Right ventricle myocardium superior (tissue), 1 donor: Measurements from ENCODE around the gene DGCR2. TPM values are rescaled to one million over a fixed set of nuclear protein-coding genes. Genes with fewer than 3 reads are reported as not detected.

Source experiments
- ATAC-seq: fragments of 200-7000 bp; cut with Tn5 transposase; one replicate; pipeline ENCODE4 v1.9.1; 2020; ENCODE audit warnings: mild to moderate bottlenecking; ENCODE audit not compliant: poor library complexity
- DNase-seq: peaks from one replicate; pipeline ENCODE4 v3.0.0-alpha.2; 2020
- intact Hi-C: fragments of 100-400 bp; cut with DNase I; formaldehyde crosslinking; loops from one replicate; pipeline ENCODE4 v1.11.2; 2022
- total RNA-seq: library from RNA; stranded (reverse); fragmentation: NEBNext Ultra II Directional; extraction: Animal tissue kit (Norgen Biotek cat#: 25700); gene quantifications from one replicate; pipeline ENCODE4 v1.2.1, GENCODE V29; 2021
- donor health status: DM: no; HTN: yes; CAD: no; lungs with severe emphysema.

DGCR2 gene
- total RNA-seq, 1 donor from 2014 or later: 29.7 TPM

DNA sequence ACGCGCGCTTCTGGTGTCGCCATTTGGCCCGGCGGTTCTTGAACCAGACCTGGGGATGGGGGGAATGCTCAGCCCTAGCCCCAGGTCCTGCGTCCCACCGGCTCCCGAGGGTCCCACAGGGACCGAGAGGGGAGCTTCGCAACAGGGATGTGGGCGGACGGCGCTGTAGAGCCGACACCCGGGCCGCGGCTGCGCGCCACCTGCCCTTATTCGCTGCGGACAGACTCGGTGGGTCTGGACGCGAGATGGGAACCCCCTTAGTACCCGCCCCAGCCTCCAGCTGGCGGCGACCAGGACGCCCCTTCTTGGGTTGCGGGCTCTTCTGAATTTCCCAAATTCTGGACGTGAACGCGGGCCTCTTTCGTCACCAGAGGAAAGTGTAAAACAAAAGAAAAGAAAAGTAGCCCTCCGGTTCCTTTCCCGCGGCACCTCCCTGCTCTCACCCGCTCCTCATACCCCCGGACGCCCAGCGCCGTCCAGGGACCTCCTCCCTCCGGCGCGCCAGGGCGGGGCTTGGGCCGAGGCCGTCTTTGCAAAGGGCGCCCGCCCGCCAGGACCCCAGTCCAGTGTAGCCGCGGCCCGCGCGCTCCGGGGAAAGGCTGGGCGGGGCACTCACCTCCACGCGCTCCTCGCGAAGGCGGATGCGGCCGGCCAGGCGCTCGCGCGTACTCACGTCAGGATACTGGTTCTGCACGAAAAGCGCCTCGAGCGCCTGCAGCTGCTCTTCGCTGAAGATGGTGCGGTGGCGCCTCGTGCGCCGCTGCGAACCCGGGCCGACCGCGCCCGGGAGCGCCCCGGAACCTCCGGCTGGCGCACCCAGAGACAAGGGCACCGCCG, 27.1 kb upstream of the DGCR2 start:
- DNase-seq (no peak), ATAC-seq (no peak)
- intact Hi-C loops: loop anchor here (10.0 kb wide), 1 partner anchor 486 kb away; no protein-coding TSS in a partner anchor

- ATAC-seq (no peak), DNase-seq (no peak)
These were observed 26.3 kb upstream of the DGCR2 start for GRCh38 chr22:19148417-19149046.

DNA sequence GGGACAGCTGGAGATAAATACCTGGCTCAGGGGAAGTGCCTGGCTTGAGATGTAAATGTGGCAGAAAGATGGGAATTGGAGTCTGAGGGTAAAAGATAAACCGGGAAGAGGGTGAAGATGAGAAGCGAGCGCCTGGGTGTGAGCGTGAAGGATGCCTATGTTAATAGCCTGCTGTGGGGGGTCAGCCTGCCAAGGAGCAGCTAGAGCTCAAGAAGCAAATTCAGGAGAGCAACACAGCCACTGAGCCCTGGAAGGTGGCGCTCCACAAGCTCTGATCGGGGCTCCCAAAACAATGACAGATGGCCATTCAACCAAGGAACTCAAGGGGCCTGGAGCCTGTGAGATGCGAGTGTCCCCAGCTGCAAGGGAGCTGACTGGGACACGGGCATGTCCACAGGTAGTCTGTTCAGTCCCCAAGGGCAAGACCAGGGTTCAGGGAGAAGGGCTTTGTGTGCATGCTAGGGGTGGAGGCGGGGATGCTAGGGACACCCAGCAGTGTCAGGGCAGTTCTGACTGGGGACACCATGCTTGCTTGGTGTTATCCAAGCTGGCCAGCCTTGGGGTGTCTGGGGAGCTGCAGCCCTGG, 25.1 kb upstream of the DGCR2 start:
- intact Hi-C loops: loop anchor here (10.0 kb wide), 1 partner anchor 488 kb away; no protein-coding TSS in a partner anchor
- no peak for DNase-seq

More at GRCh38 chr22:19148417-19149046, 26.3 kb upstream of the DGCR2 start:
- intact Hi-C loops: loop anchor here (10.0 kb wide), 1 partner anchor 486 kb away; no protein-coding TSS in a partner anchor

DNA sequence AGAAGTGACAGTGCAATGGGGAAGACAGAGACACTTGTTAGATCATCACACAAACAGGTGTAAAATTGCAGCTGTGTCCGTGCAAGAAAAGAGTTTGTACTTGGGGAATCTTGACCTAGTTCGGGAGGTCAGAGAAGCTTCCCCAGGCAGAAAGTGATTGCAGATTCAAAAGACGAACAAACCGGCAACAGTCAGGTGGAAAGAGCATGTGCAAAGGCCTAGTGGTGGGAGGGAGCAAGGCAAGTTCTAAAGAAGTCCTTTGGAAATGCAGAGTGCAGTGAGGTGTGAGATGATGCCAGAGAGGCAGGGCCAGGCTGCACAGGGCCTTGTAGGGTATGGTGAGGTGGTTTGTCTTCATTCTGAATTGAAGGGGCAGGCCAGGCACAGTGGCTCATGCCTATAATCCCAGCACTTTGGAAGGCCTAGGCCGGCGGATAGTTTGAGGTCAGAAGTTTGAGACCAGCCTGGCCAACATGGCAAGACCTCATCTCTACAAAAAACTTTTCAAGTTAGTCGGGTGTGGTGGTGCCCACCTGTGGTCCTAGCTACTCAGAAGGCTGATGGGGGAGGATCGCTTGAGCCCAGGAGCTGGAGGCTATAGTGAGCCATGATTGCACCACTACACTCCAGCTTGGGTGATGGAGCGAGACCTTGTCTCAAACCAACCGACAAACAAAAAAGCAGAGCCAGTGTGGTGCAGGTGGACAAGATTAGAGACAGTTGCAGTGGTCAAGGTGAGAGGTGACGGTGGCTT, 24.2 kb upstream of the DGCR2 start:
- DNase-seq (no peak), ATAC-seq (no peak)
- intact Hi-C loops: loop anchor here (10.0 kb wide), 1 partner anchor 488 kb away; no protein-coding TSS in a partner anchor

More for the DNA sequence above, 25.1 kb upstream of the DGCR2 start:
- no peak for ATAC-seq

GRCh38 chr22:19143967-19144400, 21.8 kb upstream of the DGCR2 start:
- ATAC-seq: no peak
- no peak for DNase-seq
- intact Hi-C loops: loop anchor here (10.0 kb wide), 1 partner anchor 491 kb away; no protein-coding TSS in a partner anchor

DNA sequence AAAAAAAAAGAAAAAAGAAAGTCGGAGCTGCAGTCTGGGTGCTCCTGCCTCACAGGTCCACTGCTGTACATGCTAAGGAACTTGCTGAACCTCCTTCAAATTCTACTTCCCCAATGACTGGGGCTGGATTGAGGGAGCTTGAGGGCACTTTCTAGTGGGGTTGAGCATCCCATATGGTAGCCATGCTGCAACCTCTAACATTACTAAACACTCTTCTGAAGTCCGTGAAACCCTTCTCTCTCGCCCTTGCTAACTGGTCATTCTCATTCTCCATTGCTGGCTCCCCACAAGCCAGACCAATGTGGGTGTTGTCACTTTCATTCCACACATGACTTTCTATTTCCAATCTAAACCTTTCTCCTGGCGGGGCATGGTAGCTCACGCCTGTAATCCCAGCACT, 21.0 kb upstream of the DGCR2 start:
- ATAC-seq: no peak
- DNase-seq: no peak
- intact Hi-C loops: loop anchor here (10.0 kb wide), 1 partner anchor 492 kb away; no protein-coding TSS in a partner anchor

DNA sequence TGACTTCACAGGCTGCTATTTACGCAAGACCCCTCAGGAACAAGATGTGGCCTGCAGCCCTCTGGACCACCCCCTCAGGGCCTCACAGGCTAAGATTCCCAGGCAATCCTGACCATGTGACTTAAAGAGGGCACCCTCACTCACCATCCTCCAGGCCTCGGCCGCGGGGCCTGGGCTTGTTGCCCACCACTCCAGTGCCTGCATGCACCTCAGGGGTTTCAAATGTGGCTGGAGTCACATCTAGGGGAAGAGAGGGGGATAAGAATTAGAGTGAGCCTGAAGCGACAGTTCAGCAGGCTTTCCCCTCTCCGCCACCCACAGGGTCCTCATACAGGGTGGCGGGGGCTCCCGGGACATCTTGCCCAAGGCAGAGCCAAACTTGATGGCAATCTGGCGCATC, 20.2 kb upstream of the DGCR2 start:
- intact Hi-C loops: loop anchor here (10.0 kb wide), 1 partner anchor 492 kb away; no protein-coding TSS in a partner anchor
- no peak for ATAC-seq
- DNase-seq: no peak

DNA sequence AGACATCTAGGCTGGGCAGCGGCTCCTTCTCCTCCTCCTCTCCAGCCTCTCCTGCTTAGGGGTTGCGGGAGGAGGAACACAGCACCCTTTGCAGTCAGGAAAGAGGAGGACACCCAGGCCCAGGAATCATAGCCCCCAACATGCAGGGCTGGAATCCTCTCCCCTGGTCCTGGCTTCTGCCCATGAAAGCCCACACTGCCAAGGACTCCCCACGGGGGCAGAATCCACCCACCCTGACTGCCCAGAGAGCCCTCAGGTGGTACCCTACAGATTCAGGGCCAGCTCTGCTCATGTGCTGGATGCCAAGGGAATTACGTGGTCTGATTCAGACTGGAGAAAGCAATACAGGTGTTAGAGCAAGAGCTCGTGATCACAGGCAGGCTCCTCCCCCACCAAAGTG, 17.8 kb upstream of the DGCR2 start:
- intact Hi-C loops: loop anchor here (10.0 kb wide), 1 partner anchor 495 kb away; no protein-coding TSS in a partner anchor

GRCh38 chr22:19139001-19139356, 16.8 kb upstream of the DGCR2 start:
- ATAC-seq (no peak), DNase-seq (no peak)
- intact Hi-C loops: no loop called here

More for the DNA sequence above, 17.8 kb upstream of the DGCR2 start:
- no peak for DNase-seq
- ATAC-seq: no peak

- DNase-seq (no peak), ATAC-seq (no peak)
- intact Hi-C loops: no loop called here
These were observed 16.2 kb upstream of the DGCR2 start for GRCh38 chr22:19138217-19139000.

- ATAC-seq (no peak), DNase-seq (no peak)
- intact Hi-C loops: no loop called here
These were observed 15.4 kb upstream of the DGCR2 start for GRCh38 chr22:19137384-19138216.

- ATAC-seq (no peak), DNase-seq (no peak)
- intact Hi-C loops: no loop called here
These were observed 14.7 kb upstream of the DGCR2 start for GRCh38 chr22:19136915-19137314.

GRCh38 chr22:19134874-19135273, 12.7 kb upstream of the DGCR2 start:
- intact Hi-C loops: no loop called here
- ATAC-seq (no peak), DNase-seq (no peak)

- ATAC-seq (no peak), DNase-seq (no peak)
- intact Hi-C loops: no loop called here
These were observed 12.1 kb upstream of the DGCR2 start for GRCh38 chr22:19134176-19134831.

GRCh38 chr22:19133561-19133960, 11.3 kb upstream of the DGCR2 start:
- DNase-seq (no peak), ATAC-seq (no peak)
- intact Hi-C loops: no loop called here

DNA sequence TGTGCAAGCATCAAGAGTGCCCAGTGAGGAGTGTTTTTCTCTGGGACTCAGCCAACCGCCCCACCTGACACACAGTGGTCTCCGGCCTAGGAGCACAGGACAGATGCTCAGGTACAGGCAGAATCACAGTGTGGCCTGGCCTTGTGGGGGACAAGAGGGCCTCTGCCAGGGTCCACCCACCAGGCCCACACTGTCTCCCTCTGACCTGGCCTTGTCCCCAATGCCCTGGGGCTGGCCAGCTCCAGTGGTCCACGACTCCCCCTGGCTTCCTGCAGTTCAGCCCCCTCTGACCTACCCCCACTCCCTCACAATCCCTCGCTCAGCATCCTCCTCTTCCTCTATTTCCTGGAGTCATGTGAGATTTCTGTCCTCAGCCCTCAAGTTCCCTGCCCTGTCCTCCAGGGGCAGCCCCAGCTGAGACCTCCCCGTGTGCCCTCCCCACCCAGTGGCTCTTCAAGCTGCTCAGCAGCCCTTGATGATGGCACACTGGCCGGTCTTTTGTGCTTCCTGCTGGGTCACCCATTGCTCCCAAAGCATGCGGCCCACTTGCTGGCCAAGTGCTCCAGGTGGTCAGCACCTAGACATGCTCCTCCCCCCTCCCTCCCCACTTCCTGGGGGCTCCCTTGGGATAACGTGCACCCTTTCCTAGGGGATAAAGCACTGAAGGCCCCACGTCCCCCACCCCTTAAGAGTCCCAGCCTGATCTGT, 10.6 kb upstream of the DGCR2 start:
- ATAC-seq (no peak), DNase-seq (no peak)
- intact Hi-C loops: no loop called here
